ENCODE data around the gene ITPK1.

GRCh38 chr14:93083917-93084316 lies 31.8 kb downstream of the ITPK1 start:
- TF ChIP-seq, protein P1, sequence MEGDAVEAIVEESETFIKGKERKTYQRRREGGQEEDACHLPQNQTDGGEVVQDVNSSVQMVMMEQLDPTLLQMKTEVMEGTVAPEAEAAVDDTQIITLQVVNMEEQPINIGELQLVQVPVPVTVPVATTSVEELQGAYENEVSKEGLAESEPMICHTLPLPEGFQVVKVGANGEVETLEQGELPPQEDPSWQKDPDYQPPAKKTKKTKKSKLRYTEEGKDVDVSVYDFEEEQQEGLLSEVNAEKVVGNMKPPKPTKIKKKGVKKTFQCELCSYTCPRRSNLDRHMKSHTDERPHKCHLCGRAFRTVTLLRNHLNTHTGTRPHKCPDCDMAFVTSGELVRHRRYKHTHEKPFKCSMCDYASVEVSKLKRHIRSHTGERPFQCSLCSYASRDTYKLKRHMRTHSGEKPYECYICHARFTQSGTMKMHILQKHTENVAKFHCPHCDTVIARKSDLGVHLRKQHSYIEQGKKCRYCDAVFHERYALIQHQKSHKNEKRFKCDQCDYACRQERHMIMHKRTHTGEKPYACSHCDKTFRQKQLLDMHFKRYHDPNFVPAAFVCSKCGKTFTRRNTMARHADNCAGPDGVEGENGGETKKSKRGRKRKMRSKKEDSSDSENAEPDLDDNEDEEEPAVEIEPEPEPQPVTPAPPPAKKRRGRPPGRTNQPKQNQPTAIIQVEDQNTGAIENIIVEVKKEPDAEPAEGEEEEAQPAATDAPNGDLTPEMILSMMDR (IDR thresholded peaks at IDR 0.05) = no peak
- TF ChIP-seq POLR2A (IDR thresholded peaks at IDR 0.05) = no peak
